EL (cell line): Measurements from ENCODE around the gene INAFM2.

Experiments used
- DNase-seq: peaks from one replicate; pipeline ENCODE4 v3.0.0-alpha.2; 2016

INAFM2 gene

GRCh38 chr15:40330368-40330836 is 6.9 kb downstream of the INAFM2 start:
- no peak for DNase-seq

GRCh38 chr15:40331026-40331425 is 7.5 kb downstream of the INAFM2 start:
- DNase-seq = no peak

GRCh38 chr15:40331637-40332036 is 8.1 kb downstream of the INAFM2 start:
- no peak for DNase-seq

- no peak for DNase-seq
These were observed 8.8 kb downstream of the INAFM2 start for GRCh38 chr15:40332113-40332781.

- DNase-seq = no peak
These were observed 10.5 kb downstream of the INAFM2 start for GRCh38 chr15:40333922-40334492.

- no peak for DNase-seq
These were observed 11.0 kb downstream of the INAFM2 start for GRCh38 chr15:40334541-40334940.

- DNase-seq = no peak
These were observed 11.7 kb downstream of the INAFM2 start for GRCh38 chr15:40334941-40335795.

GRCh38 chr15:40335938-40336743 is 12.6 kb downstream of the INAFM2 start:
- no peak for DNase-seq

GRCh38 chr15:40336744-40337122 is 13.2 kb downstream of the INAFM2 start:
- DNase-seq = no peak

- DNase-seq = no peak
These were observed 14.1 kb downstream of the INAFM2 start for GRCh38 chr15:40337597-40337996.

GRCh38 chr15:40338041-40338657 is 14.7 kb downstream of the INAFM2 start:
- DNase-seq = peak; percentile 78

- DNase-seq = peak; percentile 99
These were observed 15.6 kb downstream of the INAFM2 start for GRCh38 chr15:40338921-40339620.

- no peak for DNase-seq
These were observed 16.1 kb downstream of the INAFM2 start for GRCh38 chr15:40339621-40339945.

- peak; percentile 66 for DNase-seq
These were observed 16.7 kb downstream of the INAFM2 start for GRCh38 chr15:40340038-40340739.

GRCh38 chr15:40340740-40341400 is 17.4 kb downstream of the INAFM2 start, which contains the start of gene CCDC9B:
TSS of gene CCDC9B (minus strand) at chr15:40340939. CDS start at chr15:40340819, 120 bp downstream.
- DNase-seq = peak; percentile 89

- peak; percentile 45 for DNase-seq
These were observed 19.2 kb downstream of the INAFM2 start for GRCh38 chr15:40342416-40343320.

GRCh38 chr15:40343512-40343911 is 20.0 kb downstream of the INAFM2 start:
- peak; percentile 98 for DNase-seq

- DNase-seq = peak; percentile 63
These were observed 20.7 kb downstream of the INAFM2 start for GRCh38 chr15:40344217-40344616.

GRCh38 chr15:40344631-40345120 is 21.2 kb downstream of the INAFM2 start:
- peak; percentile 73 for DNase-seq
